GM08714 (cell line): ENCODE measurements around the gene CYP17A1.

Source experiments
- H3K4me3 ChIP-seq: fragments of 200-500 bp; sonication (Bioruptor generic); 2 replicates; pipeline ENCODE4 v1.5.1; 2014; ENCODE audit warnings: mild to moderate bottlenecking, low read length, inconsistent platforms
- ZNF274 ChIP-seq: IDR thresholded peaks from 2 replicates; pipeline ENCODE4 v1.6.1; 2012; ENCODE audit warnings: mild to moderate bottlenecking, low read depth, low read length

The CYP17A1 gene

DNA sequence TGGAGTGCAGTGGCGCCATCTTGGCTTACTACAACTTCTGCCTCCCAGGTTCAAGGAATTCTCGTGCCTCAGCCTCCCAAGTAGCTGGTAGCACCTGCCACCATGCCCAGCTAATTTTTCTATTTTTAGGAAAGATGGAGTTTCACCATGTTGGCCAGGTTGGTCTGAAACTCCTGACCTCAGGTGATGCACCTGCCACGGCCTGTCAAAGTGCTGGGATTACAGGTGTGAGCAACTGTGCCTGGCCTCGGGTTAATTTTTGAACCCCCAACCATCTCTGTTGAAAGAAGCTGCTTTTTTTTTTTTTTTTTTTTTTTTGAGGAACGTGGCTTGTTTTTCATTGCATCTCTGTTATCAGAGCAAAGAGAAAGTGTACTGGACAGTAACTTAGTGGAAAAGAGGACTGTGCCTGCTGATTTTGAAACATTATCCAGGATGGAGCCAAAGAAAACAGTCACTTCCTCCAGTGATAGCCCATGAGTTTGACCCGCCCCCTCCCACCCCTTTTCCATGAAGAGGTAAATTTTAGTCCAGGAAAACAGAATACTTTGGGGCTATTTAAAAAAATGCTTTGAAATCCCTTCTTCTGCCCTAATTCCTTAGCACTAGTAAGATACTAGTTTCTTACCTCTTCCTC lies 55.2 kb downstream of the CYP17A1 start:
- no peak overlapping the region for H3K4me3 ChIP-seq
- no peak for TF ChIP-seq ZNF274

DNA sequence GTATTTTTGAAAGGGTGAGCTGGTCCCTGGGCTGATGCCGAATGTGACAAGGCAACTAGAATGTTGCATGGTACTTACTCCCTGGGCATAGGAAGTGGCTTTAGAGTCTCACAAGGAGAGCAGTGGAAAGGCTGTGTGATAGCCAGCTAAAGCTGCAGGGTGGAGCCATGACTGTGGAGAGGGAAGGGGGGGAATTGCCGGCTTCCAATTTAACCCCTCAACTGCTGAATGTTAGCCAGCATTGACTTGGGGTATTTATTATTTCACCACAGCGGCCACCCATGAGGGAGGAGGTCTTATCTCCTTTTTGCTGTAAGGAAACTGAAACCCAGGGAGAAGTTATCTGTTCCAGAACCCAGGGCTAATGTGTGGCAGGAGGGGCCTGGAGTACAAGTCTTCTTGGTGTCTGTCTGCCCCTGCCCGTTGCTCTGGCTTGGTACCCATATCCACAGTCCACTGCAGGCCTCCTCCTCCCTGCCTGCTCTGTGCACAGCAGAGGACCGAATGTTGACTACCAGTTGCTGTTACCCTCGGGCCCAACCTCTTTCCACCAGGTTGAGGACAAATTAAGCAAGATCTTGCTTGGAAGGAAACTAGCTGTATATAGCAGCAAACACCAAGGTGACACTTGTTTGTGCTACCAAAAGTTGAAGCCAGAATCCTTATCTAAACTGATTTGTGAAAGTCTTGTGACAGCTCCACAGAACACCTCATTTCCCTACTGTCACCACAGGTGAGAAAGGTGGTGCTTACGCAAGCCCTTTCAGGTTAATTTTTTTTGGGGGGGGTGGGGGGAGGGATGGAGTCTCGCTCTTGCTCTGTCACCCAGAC lies 55.9 kb downstream of the CYP17A1 start:
- no peak overlapping the region for H3K4me3 ChIP-seq
- TF ChIP-seq ZNF274 = no peak
